ENCODE results near the gene KIAA1671. TPM values are rescaled to one million over a fixed set of nuclear protein-coding genes. Genes with fewer than 3 reads are reported as not detected.

KIAA1671 gene
- total RNA-seq, 1 donor from 2014 or later, result 28.5 TPM

DNA sequence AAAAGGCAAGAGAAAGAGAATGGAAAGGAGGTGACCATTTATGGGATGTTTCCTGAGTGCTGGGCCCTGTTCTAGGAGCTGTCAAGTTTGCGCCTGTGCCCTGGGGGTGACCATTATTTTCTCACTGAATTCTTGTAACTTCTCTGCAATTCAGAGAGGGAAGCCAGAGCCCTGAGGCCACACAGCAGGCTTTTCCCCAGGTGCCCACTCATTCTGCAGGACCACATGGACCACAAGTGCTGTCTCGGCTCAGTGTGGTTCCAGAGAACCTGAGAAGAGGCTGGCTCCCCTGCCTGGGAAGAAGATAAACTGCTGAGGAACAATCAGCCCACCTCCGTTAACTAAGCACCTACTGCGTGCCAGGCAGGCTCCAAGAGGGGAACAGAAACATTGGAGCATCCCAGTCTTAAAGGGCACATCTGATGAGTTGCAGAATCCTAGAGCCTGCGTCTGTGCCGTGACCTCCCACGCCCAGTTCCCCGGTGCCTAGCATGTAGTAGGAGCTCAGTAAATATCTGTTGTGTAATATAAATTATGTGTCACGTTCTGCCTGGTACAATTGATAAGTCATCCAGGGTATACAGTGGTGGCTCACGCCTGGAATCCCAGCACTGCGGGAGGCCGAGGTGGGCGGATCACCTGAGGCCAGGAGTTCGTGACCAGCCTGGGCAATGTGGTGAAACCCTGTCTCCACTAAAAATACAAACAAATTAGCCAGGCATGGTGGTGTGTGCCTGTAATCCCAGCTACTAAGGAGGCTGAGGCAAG lies 215.5 kb downstream of the KIAA1671 start:
- Mint-ChIP-seq H3K4me3 (ENCODE audit: unreplicated experiment) (no peak overlapping the region), H3K36me3 (ENCODE audit: low read depth) (peaks cover 10% of the 10 kb centered on the region), H3K27me3 (ENCODE audit: low read depth) (no peaks in the 10 kb centered on the region), H3K9me3 (ENCODE audit: low read depth) (no peaks in the 10 kb centered on the region), H3K27ac (ENCODE audit: unreplicated experiment) (no peak overlapping the region), H3K4me1 (ENCODE audit: low read depth) (peaks cover 13% of the 10 kb centered on the region)
- DNase-seq (ENCODE audit: low spot score), result peak; percentile 54
- TF ChIP-seq, protein P1, sequence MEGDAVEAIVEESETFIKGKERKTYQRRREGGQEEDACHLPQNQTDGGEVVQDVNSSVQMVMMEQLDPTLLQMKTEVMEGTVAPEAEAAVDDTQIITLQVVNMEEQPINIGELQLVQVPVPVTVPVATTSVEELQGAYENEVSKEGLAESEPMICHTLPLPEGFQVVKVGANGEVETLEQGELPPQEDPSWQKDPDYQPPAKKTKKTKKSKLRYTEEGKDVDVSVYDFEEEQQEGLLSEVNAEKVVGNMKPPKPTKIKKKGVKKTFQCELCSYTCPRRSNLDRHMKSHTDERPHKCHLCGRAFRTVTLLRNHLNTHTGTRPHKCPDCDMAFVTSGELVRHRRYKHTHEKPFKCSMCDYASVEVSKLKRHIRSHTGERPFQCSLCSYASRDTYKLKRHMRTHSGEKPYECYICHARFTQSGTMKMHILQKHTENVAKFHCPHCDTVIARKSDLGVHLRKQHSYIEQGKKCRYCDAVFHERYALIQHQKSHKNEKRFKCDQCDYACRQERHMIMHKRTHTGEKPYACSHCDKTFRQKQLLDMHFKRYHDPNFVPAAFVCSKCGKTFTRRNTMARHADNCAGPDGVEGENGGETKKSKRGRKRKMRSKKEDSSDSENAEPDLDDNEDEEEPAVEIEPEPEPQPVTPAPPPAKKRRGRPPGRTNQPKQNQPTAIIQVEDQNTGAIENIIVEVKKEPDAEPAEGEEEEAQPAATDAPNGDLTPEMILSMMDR (IDR thresholded peaks at IDR 0.05), result no peak

DNA sequence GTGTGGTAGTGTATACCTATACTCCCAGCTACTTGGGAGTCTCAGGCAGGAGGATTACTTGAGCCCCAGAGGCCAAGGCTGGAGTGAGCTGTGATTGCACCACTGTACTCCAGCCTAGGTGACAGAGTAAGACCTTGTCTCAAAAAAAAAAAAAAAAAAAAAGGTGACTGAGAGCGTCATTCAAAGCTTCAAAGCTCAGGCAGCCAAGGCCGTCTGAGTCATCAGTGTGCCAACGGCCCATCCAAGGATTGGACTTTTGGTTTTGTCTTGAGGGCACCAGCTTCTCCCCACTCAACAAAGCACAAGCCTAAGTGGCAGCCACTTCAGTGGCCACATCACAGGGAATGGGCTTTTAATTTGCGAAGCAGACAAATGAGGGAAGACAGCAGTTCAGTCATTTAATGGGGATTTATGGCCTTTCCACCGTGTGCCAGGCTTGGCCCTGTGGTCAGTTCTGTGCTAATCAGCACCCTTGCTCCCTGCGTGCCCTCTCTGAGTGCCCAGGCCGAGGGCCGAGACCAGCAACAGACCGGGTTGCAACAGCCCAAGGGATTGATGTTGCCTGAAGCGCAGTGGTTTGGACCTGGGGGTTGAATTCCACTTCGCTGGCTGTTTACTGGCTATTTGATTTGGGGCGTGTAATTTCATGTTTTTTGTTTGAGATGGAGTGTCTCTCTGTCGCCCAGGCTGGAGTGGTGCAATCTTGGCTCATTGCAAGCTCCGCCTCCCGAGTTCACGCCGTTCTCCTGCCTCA lies 216.9 kb downstream of the KIAA1671 start:
- no peaks in the 10 kb centered on the region for H3K9me3 Mint-ChIP-seq (ENCODE audit: low read depth)
- no peak overlapping the region for H3K27ac Mint-ChIP-seq (ENCODE audit: unreplicated experiment)
- no peak overlapping the region for H3K4me3 Mint-ChIP-seq (ENCODE audit: unreplicated experiment)
- TF ChIP-seq, protein P1 (IDR thresholded peaks at IDR 0.05), result no peak
- DNase-seq (ENCODE audit: low spot score), result peak; percentile 41
- no peaks in the 10 kb centered on the region for H3K27me3 Mint-ChIP-seq (ENCODE audit: low read depth)
- peaks cover 13% of the 10 kb centered on the region for H3K4me1 Mint-ChIP-seq (ENCODE audit: low read depth)
- peaks cover 10% of the 10 kb centered on the region for H3K36me3 Mint-ChIP-seq (ENCODE audit: low read depth)

DNA sequence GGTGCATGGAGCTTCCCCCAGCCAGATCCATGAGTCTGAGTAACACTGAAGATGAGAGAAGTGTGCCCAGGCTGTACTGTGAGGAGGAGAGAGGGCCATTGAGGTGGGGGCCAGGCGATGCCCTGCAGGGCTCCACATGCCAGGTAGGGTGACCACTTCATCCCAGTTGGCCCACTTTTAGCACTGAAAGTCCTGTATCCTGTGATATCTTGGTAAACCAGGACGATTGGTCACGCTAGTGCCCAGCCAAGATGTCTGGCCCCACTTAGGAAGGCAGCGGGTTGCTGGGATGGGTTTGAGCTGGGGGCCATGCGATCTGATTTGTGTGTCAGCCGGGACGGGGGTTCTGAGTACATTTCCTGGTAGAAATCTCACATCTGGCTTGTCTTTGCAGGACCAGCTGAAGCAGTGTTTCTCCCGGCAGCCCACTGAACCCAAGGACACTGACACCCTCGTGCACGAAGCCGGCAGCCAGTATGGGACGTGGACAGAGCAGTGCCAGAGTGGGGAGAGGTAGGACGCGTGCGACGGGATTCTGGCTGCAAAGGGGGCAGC lies 218.0 kb downstream of the KIAA1671 start:
- no peaks in the 10 kb centered on the region for H3K9me3 Mint-ChIP-seq (ENCODE audit: low read depth)
- TF ChIP-seq, protein P1 (IDR thresholded peaks at IDR 0.05), result no peak
- H3K4me1 Mint-ChIP-seq (ENCODE audit: low read depth), result peaks cover 4% of the 10 kb centered on the region
- no peak overlapping the region for H3K4me3 Mint-ChIP-seq (ENCODE audit: unreplicated experiment)
- DNase-seq (ENCODE audit: low spot score), result peak; percentile 46
- H3K27me3 Mint-ChIP-seq (ENCODE audit: low read depth), result no peaks in the 10 kb centered on the region
- H3K27ac Mint-ChIP-seq (ENCODE audit: unreplicated experiment), result no peak overlapping the region
- peaks cover 16% of the 10 kb centered on the region for H3K36me3 Mint-ChIP-seq (ENCODE audit: low read depth)

GRCh38 chr22:25172153-25172552 lies 219.6 kb downstream of the KIAA1671 start:
- Mint-ChIP-seq H3K9me3 (ENCODE audit: low read depth) (no peaks in the 10 kb centered on the region), H3K27ac (ENCODE audit: unreplicated experiment) (no peak overlapping the region), H3K4me3 (ENCODE audit: unreplicated experiment) (no peak overlapping the region), H3K36me3 (ENCODE audit: low read depth) (peaks cover 26% of the 10 kb centered on the region), H3K4me1 (ENCODE audit: low read depth) (no peaks in the 10 kb centered on the region), H3K27me3 (ENCODE audit: low read depth) (no peaks in the 10 kb centered on the region)
- TF ChIP-seq, protein P1 (IDR thresholded peaks at IDR 0.05), result peak; percentile 67
- DNase-seq (ENCODE audit: low spot score), result no peak

GRCh38 chr22:25174156-25174887 lies 221.8 kb downstream of the KIAA1671 start:
- Mint-ChIP-seq H3K4me3 (ENCODE audit: unreplicated experiment) (no peak overlapping the region), H3K36me3 (ENCODE audit: low read depth) (peaks cover 34% of the 10 kb centered on the region), H3K27ac (ENCODE audit: unreplicated experiment) (no peak overlapping the region), H3K4me1 (ENCODE audit: low read depth) (no peaks in the 10 kb centered on the region), H3K9me3 (ENCODE audit: low read depth) (peaks cover under 1% of the 10 kb centered on the region), H3K27me3 (ENCODE audit: low read depth) (no peaks in the 10 kb centered on the region)
- TF ChIP-seq, protein P1 (IDR thresholded peaks at IDR 0.05), result no peak
- DNase-seq (ENCODE audit: low spot score), result peak; percentile 77
